Small intestine (tissue), 7 donors: ENCODE results near the gene GPR26. TPM values are rescaled to one million over a fixed set of nuclear protein-coding genes. Genes with fewer than 3 reads are reported as not detected.

Experiments
- DNase-seq, 2 donors: peaks; one replicate each; pipeline versions ENCODE4 v3.0.0 to v3.0.0-alpha.2; 2013
- FAIRE-seq: peaks from 2 replicates; lab custom pipeline; 2012; peaks lifted over from hg19 to GRCh38; lab: Jason Lieb, UNC
- H3K27ac ChIP-seq, 3 donors: one replicate each; pipeline ENCODE4 v1.5.1; 2013; ENCODE audit warnings: low read length in 2 of 3, mild to moderate bottlenecking in 2 of 3, control low read depth in 1 of 3, inconsistent platforms in 1 of 3, low read depth in 1 of 3, moderate library complexity in 1 of 3
- H3K27me3 ChIP-seq, 3 donors: one replicate each; pipeline ENCODE4 v1.6.1; 2013; ENCODE audit warnings: low read length in 3 of 3, inconsistent platforms in 1 of 3; ENCODE audit not compliant: control insufficient read depth in 3 of 3, insufficient read depth in 3 of 3
- H3K36me3 ChIP-seq, 3 donors: one replicate each; pipeline ENCODE4 v1.6.1; 2013; ENCODE audit warnings: low read length in 3 of 3, inconsistent platforms in 1 of 3, low read depth in 1 of 3, mild to moderate bottlenecking in 1 of 3, moderate library complexity in 1 of 3; ENCODE audit not compliant: control insufficient read depth in 3 of 3, insufficient read depth in 2 of 3
- H3K4me1 ChIP-seq, 3 donors: one replicate each; pipeline ENCODE4 v1.6.1; 2013; ENCODE audit warnings: low read length in 2 of 3, inconsistent platforms in 1 of 3, low read depth in 1 of 3, mild to moderate bottlenecking in 1 of 3, moderate library complexity in 1 of 3; ENCODE audit not compliant: control insufficient read depth in 3 of 3, insufficient read depth in 2 of 3
- H3K4me3 ChIP-seq, 3 donors: one replicate each; pipeline ENCODE4 v1.5.1; 2013; ENCODE audit warnings: low read length in 3 of 3, control low read depth in 1 of 3, inconsistent platforms in 1 of 3, low read depth in 1 of 3, mild to moderate bottlenecking in 1 of 3, moderate library complexity in 1 of 3
- H3K9me3 ChIP-seq, 2 donors: one replicate each; pipeline ENCODE4 v1.6.1; 2013; ENCODE audit warnings: low read depth in 1 of 2, low read length in 1 of 2; ENCODE audit not compliant: control insufficient read depth in 2 of 2, insufficient read depth in 1 of 2
- WGBS, 3 donors: extraction: QIAGEN DNeasy Blood & Tissue Kit; methylation state at CpG; one replicate each; pipeline ENCODE4 v1.1.7; 2013; 5-methylcytosine and 5-hydroxymethylcytosine counted together
- polyA plus RNA-seq, 4 donors: library from polyadenylated mRNA; stranded (reverse) in 3 of 4; unstranded in 1 of 4; fragments of 200-250 nt in 3 of 4; fragments of 120-200 nt in 1 of 4; gene quantifications; one replicate each; pipeline versions ENCODE4 v1.2.1 to v1.2.3, GENCODE V29; 2013
- donor health status: healthy with polysubstance abuse.
- donor health status: control.
- donor health status: control.
- donor health status: Bipolar disorder and iron deficiency.
- donor health status: healthy.

The GPR26 gene
- polyA plus RNA-seq, 4 donors: 0.10 TPM; not detected in 3

DNA sequence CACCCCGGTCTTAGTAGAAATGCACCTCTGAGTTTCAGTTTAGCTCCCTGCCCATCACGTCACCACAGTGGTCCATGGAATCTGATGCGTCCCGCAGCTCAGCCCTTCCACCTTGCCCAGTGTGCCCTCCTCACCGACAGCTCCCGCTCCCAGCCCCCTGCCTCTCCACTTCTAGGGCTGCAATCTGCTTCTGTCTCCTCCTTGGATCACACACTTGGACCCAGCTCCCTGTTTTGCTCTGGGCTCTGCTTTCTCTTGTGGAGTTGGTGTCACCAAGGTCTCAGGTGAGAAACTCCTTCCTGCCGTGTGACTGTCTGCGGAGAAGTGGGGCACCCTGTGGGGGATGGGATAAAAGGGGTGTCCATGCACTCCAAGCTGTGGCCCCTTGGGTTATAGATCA is 37.9 kb downstream of the GPR26 start:
- WGBS, 3 donors: 89 to 93% (median 93%) methylated on average over 8 of the region's 8 CpGs
- Histone ChIP-seq H3K4me3 (no peak overlapping the region), H3K4me1 (no peaks in the 10 kb centered on the region), H3K27ac (no peak overlapping the region), H3K27me3 (peaks cover 0 to 4% (median 0%) of the 10 kb centered on the region in 3 donors), H3K9me3 (no peaks in the 10 kb centered on the region), H3K36me3 (no peaks in the 10 kb centered on the region)
- DNase-seq (no peak), FAIRE-seq (no peak)

DNA sequence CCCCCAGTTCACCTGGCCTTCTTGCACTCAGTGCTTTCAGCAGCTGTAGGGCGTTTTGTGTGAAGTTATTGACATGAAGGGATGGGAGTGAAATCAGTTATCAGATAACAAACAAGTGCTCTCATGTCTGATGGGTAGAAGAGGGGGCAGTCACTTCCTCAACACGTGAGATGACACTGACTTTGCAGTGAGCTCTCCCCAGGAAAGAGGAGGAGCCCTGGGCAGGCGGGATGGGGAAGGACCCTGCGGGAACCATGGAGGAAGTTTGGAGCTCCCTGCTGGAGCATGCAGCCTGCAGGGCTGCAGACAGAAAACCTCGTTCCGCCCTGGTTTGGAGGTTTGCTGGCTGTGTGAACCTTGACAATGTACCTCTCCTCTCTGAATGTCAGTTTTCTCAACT is 38.7 kb downstream of the GPR26 start:
- Histone ChIP-seq H3K4me3 (no peak overlapping the region), H3K9me3 (no peaks in the 10 kb centered on the region), H3K36me3 (no peaks in the 10 kb centered on the region), H3K27ac (no peak overlapping the region), H3K4me1 (no peaks in the 10 kb centered on the region), H3K27me3 (peaks cover 0 to 4% (median 0%) of the 10 kb centered on the region in 3 donors)
- DNase-seq: no peak
- WGBS, 3 donors: 35 to 66% (median 38%) methylated on average over 6 of the region's 6 CpGs
- FAIRE-seq: no peak

GRCh38 chr10:123706236-123706635 is 40.1 kb downstream of the GPR26 start:
- H3K27ac ChIP-seq: no peak overlapping the region
- WGBS, 3 donors: 47 to 86% (median 83%) methylated on average over 4 of the region's 4 CpGs
- no peak for FAIRE-seq
- no peak overlapping the region for H3K4me3 ChIP-seq
- H3K27me3 ChIP-seq: peaks cover 0 to 4% (median 0%) of the 10 kb centered on the region in 3 donors
- H3K36me3 ChIP-seq: no peaks in the 10 kb centered on the region
- no peak for DNase-seq
- no peaks in the 10 kb centered on the region for H3K4me1 ChIP-seq
- H3K9me3 ChIP-seq: no peaks in the 10 kb centered on the region

- DNase-seq (no peak), FAIRE-seq (no peak)
- H3K36me3 ChIP-seq: no peaks in the 10 kb centered on the region
- no peak overlapping the region for H3K4me3 ChIP-seq
- H3K4me1 ChIP-seq: no peaks in the 10 kb centered on the region
- H3K27ac ChIP-seq: no peak overlapping the region
- 68 to 76% (median 75%) methylated on average over 2 of the region's 2 CpGs for WGBS, 3 donors
- no peaks in the 10 kb centered on the region for H3K27me3 ChIP-seq
- H3K9me3 ChIP-seq: peaks cover 0 to 5% of the 10 kb centered on the region in 2 donors
Measured at GRCh38 chr10:123715546-123715945, 49.4 kb downstream of the GPR26 start.

GRCh38 chr10:123717336-123717735 is 51.2 kb downstream of the GPR26 start:
- no peak for FAIRE-seq
- peaks cover 0 to 3% (median 0%) of the 10 kb centered on the region in 3 donors for H3K27me3 ChIP-seq
- no peaks in the 10 kb centered on the region for H3K4me1 ChIP-seq
- no peak for DNase-seq
- H3K4me3 ChIP-seq: no peak overlapping the region
- H3K9me3 ChIP-seq: peaks cover 0 to 5% of the 10 kb centered on the region in 2 donors
- WGBS, 3 donors: 84 to 90% (median 86%) methylated on average over 4 of the region's 4 CpGs
- no peaks in the 10 kb centered on the region for H3K36me3 ChIP-seq
- H3K27ac ChIP-seq: no peak overlapping the region

DNA sequence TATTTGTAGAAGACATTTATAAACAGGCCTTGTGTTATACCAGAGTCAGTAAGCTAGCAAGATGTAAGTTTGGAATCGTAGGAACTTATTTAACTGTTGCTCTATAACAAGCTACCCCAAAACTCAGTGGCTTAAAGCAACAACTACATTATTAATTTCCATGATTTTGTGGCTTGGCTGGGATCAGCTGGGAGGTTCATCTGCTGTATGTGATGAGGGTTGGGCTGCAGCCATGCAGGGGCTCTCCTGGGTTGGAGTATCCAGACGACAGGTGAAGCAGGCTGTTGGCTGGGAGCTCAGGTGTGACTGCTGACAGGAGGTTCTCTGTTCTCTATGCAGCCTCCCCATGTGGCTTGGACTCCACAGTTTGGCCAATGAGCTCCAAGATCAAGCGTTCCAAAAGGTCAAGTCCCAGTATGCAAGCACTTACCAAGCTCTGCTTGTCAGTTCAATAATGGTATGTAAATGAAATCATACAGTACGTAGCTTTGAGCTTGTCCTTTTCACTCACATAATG is 52.4 kb downstream of the GPR26 start:
- DNase-seq: no peak
- H3K4me1 ChIP-seq: no peaks in the 10 kb centered on the region
- no peak overlapping the region for H3K27ac ChIP-seq
- no peaks in the 10 kb centered on the region for H3K36me3 ChIP-seq
- no peak overlapping the region for H3K4me3 ChIP-seq
- H3K27me3 ChIP-seq: peaks cover 0 to 3% (median 0%) of the 10 kb centered on the region in 3 donors
- WGBS, 3 donors: 82 to 84% (median 83%) methylated on average over 4 of the region's 4 CpGs
- no peak for FAIRE-seq
- peaks cover 0 to 5% of the 10 kb centered on the region in 2 donors for H3K9me3 ChIP-seq

DNA sequence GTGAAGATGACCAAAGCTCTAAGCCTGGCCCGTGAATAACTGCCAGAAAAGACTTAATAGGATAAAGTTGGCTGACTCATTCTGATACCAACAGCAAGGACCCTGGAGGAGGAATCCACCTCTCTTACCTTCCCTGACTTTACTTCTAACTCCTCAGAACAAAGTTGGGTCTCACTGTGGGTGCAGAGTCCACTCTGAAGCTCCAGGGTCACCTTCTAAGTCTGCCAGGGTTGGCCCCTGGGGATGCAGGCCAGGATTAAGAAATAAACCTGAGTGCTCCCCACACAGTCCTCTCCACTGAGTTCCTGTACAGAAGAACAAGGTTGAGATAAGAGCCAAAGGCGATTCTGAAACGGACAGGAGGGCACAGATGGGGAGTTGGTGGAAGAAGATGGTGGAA is 54.4 kb downstream of the GPR26 start:
- Histone ChIP-seq H3K4me3 (no peak overlapping the region), H3K4me1 (no peaks in the 10 kb centered on the region), H3K36me3 (no peaks in the 10 kb centered on the region), H3K27me3 (peaks cover 0 to 3% (median 0%) of the 10 kb centered on the region in 3 donors), H3K27ac (no peak overlapping the region), H3K9me3 (peaks cover 0 to 5% of the 10 kb centered on the region in 2 donors)
- FAIRE-seq (no peak), DNase-seq (no peak)
- 50 to 83% (median 68%) methylated on average over 3 of the region's 3 CpGs for WGBS, 3 donors

DNA sequence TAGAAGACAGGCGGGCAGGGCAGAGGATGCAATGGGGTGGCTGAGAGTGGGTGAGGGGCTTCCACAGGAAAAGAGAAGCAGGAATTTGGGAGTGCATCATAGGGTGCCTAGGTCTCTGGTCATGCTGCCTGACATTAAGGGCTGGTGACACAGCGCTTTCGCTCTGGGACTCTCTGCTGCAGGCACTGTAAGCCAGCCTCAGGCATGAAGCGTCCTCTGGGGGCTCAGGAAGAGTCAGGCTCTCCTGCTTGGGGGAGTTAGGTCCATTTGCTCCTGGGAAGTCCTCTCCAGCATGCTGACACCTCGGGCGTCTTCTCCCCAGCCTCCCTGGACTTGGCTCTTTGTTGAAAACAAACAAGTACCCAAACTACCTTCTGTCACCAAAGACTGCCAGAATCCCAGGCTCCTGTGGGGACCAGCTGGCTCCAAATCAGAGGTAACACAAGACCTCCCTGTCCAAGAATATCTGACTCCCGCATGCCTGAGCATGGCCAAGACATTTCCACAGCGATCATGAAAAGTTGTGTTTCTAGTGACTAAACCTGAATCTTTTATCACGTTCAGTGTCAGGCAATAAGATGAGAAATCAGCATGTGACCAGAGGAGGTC is 55.4 kb downstream of the GPR26 start:
- Histone ChIP-seq H3K9me3 (peaks cover 0 to 5% of the 10 kb centered on the region in 2 donors), H3K4me3 (no peak overlapping the region), H3K27me3 (peaks cover 0 to 3% (median 0%) of the 10 kb centered on the region in 3 donors), H3K4me1 (no peaks in the 10 kb centered on the region), H3K27ac (no peak overlapping the region), H3K36me3 (no peaks in the 10 kb centered on the region)
- no peak for FAIRE-seq
- no peak for DNase-seq
- WGBS, 3 donors: 80 to 85% (median 82%) methylated on average over 9 of the region's 9 CpGs
